Mucosa of stomach (tissue), 1 donor: ENCODE results near the gene GLTP.
"Not testable (repeated sequence)": the region's sequence is repeated elsewhere in the genome, so short reads cannot be mapped to it uniquely, and the experiment has no call there.

Source experiments
- H3K27me3 ChIP-seq: one replicate; pipeline ENCODE4 v1.7.0; 2013; ENCODE audit warnings: mild to moderate bottlenecking, low read length; ENCODE audit not compliant: control insufficient read depth, insufficient read depth
- H3K36me3 ChIP-seq: one replicate; pipeline ENCODE4 v1.7.0; 2013; ENCODE audit warnings: low read length; ENCODE audit not compliant: control insufficient read depth, insufficient read depth
- H3K4me1 ChIP-seq: one replicate; pipeline ENCODE4 v1.7.0; 2013; ENCODE audit warnings: mild to moderate bottlenecking, low read length; ENCODE audit not compliant: control insufficient read depth, insufficient read depth
- H3K4me3 ChIP-seq: one replicate; pipeline ENCODE4 v1.7.0; 2013; ENCODE audit warnings: low read length
- H3K9ac ChIP-seq: one replicate; pipeline ENCODE4 v1.7.0; 2013; ENCODE audit warnings: mild to moderate bottlenecking, low read length, moderate library complexity
- H3K9me3 ChIP-seq: one replicate; pipeline ENCODE4 v1.7.0; 2013; ENCODE audit warnings: mild to moderate bottlenecking, low read length, moderate library complexity; ENCODE audit not compliant: control insufficient read depth
- donor health status: Pancreatic carcinoma.

Gene GLTP, protein sequence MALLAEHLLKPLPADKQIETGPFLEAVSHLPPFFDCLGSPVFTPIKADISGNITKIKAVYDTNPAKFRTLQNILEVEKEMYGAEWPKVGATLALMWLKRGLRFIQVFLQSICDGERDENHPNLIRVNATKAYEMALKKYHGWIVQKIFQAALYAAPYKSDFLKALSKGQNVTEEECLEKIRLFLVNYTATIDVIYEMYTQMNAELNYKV

DNA sequence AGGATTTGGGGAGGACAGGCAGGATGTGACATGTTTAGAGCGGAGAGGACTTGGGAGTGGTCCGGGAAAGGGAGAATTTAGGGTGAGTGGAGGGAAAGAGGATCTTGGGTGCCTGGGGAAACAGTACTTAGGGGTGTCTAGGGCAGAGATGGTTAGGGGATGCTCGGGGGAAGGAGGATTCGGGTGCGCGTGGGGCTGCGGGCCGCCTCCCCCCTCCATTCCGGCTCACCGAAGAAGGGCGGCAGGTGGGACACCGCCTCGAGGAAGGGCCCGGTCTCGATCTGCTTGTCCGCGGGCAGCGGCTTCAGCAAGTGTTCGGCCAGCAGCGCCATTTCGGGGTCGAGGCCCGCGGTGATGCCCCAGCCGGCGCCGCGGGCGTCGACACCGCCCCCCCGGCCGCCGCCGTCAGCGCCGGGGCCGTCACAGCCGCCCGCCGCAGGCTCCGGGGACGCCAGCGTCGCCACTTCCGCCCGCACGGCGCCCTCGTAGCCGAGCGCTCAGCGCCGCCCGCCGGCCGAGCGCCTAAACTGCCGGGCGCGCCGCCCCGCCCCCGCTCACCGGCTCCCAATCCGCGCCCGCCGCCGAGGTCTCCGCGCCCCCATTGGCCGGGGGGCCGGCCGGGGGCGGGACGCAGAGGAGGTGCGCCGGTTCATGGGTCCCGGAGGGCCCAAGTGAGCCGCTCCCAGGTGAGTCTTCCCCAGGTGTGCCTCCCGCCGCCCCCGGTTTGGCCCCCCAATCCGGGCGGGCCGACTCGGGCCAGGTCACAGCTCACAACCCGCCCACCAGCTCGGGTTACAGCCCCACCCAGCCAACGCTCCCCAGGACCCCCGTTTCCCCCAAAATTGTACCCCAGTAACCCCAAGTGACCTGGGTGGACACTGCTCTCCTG lies at the start of gene GLTP:
Gene GLTP (minus strand): TSS at position 499 of the 889 bp plus-strand sequence. CDS start 167 bp downstream, at position 332.
- Histone ChIP-seq H3K27me3 (no peaks in the 10 kb centered on the region), H3K4me3 (peak within 1 kb of the TSS; percentile 89), H3K4me1 (peaks cover 21% of the 10 kb centered on the region), H3K9ac (peak within 1 kb of the TSS; percentile 90), H3K9me3 (no peaks in the 10 kb centered on the region), H3K36me3 (no peaks in the 10 kb centered on the region)

DNA sequence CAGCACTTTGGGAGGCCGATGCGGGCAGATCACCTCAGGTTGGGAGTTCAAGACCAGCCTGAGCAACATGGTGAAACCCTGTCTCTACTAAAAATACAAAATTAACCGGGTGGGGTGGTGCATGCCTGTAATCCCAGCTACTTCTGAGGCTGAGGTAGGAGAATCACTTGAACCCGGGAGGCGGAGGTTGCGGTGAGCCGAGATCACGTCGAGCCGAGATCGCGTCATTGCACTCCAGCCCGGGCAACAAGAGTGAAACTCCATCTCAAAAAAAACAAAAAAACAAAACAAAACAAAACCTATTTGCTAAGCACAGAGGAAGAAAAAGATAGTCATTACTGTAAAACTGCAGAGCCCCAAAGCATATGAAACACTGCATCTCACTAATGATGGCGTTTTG lies 49.0 kb upstream of the GLTP start:
- not testable (repeated sequence) for H3K36me3 ChIP-seq, H3K9me3 ChIP-seq, H3K27me3 ChIP-seq, H3K4me1 ChIP-seq, H3K9ac ChIP-seq, H3K4me3 ChIP-seq

DNA sequence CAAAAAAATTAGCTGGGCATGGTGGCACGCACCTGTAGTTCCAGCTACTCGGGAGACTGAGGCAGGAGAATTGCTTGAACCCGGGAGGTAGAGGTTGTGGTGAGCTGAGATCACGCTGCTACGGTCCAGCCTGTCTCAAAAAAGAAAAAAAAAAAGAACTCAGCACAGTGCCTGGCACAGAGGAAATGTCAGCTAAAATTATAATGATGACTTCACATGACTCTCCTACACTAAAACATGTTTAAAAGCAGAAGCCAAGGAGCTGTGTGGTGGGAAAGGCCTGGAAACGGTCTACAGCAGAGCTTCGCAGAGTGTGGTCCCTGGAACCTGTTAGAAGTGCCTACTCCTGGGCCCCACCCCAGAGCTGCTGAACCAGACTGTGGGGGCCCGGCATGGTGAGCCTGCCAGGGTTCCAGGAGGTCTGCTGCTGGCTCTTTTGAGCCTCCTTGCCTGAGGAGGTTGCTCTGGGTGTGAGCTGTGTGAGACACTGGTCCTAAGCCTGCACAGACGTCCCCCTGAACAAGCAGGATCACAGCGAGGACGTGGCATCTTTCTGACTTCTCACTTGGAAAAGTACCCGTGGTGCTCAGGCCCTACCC lies 47.8 kb upstream of the GLTP start:
- Histone ChIP-seq H3K4me1 (no peaks in the 10 kb centered on the region), H3K4me3 (no peak overlapping the region), H3K36me3 (no peaks in the 10 kb centered on the region), H3K9me3 (no peaks in the 10 kb centered on the region), H3K9ac (no peak overlapping the region), H3K27me3 (no peaks in the 10 kb centered on the region)

DNA sequence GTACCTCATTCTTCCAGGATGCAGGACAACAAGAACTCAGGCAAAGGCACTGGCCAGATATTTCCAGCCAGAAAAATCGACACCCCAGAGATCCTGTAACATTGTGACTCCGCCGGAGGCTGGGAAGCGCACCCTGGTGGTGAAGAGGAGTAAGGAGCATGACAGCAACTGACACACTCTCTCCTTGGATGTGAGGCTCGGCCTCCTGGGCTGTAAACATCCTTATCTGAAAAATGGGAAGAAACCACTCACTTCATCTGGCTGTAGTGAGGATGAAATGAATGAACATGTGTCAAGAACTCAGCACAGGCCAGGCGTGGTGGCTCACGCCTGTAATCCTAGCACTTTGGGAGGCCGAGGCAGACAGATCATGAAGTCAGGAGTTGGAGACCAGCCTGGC lies 47.3 kb upstream of the GLTP start:
- no peak overlapping the region for H3K9ac ChIP-seq
- no peaks in the 10 kb centered on the region for H3K36me3 ChIP-seq
- no peaks in the 10 kb centered on the region for H3K4me1 ChIP-seq
- no peak overlapping the region for H3K4me3 ChIP-seq
- no peaks in the 10 kb centered on the region for H3K27me3 ChIP-seq
- no peaks in the 10 kb centered on the region for H3K9me3 ChIP-seq

DNA sequence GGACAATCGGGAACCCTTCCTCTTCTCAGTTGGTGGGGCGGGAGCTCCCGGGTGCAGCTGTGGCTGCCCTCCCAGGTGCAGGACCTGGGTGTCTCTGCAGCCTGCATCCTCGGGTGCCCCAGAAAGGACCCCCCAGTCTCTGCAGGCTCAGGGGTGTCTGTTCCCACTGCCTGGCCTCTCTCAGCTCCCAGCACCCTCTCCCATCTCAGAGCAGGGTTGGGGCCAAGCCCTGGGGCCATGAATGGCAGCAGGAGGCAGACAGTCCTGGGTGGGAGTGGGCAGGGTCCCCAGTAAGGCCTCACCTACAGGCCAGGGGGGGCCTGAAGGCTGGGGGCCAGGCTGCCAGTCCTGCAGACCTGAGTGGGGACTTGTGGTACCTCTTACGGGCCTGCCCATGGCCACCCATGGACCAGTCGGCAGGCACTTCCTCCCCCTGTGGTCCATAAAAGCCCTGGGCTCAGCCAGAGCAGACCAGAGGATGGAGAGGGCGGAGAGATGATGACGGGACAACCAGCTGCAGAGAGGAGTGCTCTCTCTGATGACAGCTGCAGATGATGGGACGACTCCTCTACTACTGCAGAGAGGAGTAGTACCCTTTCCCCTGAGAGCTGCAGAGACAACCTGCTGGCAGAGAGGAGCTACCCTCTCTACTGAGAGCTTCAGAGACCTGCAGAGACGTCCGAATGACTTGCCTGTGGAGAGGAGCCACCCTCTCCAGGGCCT lies 46.3 kb upstream of the GLTP start:
- H3K4me3 ChIP-seq, result no peak overlapping the region
- no peaks in the 10 kb centered on the region for H3K9me3 ChIP-seq
- no peaks in the 10 kb centered on the region for H3K36me3 ChIP-seq
- H3K9ac ChIP-seq, result no peak overlapping the region
- no peaks in the 10 kb centered on the region for H3K27me3 ChIP-seq
- H3K4me1 ChIP-seq, result no peaks in the 10 kb centered on the region

DNA sequence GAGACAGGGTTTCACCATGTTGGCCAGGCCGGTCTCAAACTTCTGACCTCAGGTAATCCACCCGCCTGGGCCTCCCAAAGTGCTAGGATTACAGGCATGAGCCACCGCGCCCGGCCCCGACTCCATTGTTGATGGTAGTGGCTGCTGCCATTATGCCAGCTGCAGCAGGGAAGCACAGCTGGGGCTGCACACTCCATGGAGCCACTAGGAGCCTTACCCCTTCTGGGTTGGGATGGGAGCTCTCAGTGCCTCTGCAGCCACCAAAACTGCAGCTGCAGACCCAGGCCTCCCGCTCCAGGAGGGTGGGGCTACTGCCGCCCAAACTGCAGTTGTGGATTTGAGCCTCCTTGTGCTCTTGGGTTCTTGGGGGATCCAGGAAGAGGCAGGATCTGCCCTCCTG lies 45.7 kb upstream of the GLTP start:
- Histone ChIP-seq H3K27me3 (no peaks in the 10 kb centered on the region), H3K9me3 (no peaks in the 10 kb centered on the region), H3K4me3 (no peak overlapping the region), H3K9ac (no peak overlapping the region), H3K36me3 (no peaks in the 10 kb centered on the region), H3K4me1 (no peaks in the 10 kb centered on the region)

DNA sequence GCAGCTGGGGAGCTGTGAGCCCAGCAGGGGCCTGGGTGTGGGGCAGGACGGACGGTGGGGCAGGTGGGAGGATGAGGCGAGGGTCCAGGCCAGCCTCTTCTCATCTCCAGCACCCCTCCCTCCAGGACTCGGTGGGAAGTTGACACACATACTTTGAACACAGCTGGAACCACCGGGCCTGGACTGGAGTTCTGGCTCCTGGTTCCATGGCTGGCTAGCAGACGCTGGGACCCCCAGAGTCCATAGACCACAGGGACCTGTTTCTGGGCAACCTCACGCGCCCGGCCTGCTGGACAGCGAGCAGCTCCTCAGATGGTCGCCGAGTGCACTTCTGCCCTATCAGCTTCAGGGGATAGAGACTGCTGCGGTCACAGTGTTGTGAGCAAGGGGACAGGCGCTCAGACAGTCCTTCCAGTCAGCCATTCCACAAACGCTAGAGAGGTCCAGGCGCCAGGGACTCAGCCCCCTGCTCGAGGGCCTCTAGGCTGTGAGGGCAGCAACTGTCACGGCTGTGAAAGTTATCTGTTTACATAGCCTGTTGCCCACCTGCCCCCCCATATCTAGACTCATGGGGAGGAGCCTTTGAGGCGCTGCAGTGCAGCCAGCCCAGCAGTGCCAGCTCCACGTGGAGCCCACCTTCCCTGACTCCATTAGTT lies 45.0 kb upstream of the GLTP start:
- no peak overlapping the region for H3K4me3 ChIP-seq
- no peaks in the 10 kb centered on the region for H3K9me3 ChIP-seq
- H3K36me3 ChIP-seq, result no peaks in the 10 kb centered on the region
- no peaks in the 10 kb centered on the region for H3K4me1 ChIP-seq
- H3K27me3 ChIP-seq, result no peaks in the 10 kb centered on the region
- H3K9ac ChIP-seq, result no peak overlapping the region

DNA sequence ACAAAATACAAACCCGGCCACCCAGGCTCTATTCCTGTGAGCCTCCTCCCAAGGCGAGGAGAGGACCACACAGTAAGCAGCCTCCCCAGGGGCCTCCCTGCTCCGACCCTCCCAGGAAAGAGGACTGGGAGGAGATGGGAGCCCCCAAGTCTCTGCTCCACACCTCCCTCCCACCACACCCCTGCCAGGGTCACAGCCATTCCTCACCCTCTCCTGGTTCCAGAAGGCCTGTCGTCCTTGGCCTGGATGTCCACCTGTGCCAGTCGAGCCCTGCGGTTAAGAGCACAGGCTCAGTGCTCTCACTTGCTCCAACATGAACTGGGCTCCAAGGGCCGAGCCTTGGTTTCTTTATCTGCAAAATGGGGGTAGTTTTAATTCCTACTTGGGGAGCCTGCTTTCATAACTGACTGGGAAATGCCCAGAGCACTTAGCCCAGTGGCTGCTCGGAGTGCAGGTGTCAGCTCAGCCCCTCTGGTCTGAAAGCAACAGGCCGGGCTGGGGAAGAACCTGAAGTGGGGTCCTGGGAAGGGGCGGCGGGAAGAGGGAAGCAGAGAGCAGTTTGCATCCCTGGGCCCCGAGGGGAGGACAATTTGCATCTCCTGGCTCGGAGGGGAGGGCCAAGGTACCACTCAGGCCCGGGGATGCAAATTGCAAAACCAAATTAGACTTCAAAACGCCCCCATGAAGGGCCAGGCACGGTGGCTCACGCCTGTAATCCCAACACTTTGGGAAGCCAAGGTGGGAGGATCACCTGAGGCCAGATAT lies 43.3 kb upstream of the GLTP start:
- no peak overlapping the region for H3K4me3 ChIP-seq
- no peaks in the 10 kb centered on the region for H3K4me1 ChIP-seq
- H3K27me3 ChIP-seq, result no peaks in the 10 kb centered on the region
- no peaks in the 10 kb centered on the region for H3K36me3 ChIP-seq
- H3K9ac ChIP-seq, result no peak overlapping the region
- H3K9me3 ChIP-seq, result no peaks in the 10 kb centered on the region

DNA sequence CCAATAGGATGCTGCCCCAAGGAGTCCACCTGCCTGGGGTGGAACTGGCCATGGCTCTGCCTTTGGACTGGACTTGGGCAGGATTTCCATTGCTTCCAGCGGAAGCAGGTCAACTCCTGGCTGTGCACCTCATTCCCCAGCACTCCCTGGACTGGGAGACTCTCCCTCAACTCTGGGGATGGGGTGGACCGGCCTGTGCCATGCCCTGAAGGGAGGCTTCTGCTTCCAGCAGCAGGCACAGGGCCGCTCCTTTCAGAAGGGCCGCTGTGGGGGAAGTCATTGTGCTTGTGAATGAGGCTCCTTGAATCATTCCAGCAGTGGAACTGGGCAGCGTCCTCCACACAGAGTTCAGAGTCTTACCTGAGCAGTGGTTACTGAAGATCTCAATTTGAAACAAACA lies 42.7 kb upstream of the GLTP start:
- H3K9ac ChIP-seq, result no peak overlapping the region
- H3K4me3 ChIP-seq, result no peak overlapping the region
- H3K27me3 ChIP-seq, result no peaks in the 10 kb centered on the region
- H3K4me1 ChIP-seq, result no peaks in the 10 kb centered on the region
- no peaks in the 10 kb centered on the region for H3K9me3 ChIP-seq
- H3K36me3 ChIP-seq, result no peaks in the 10 kb centered on the region

DNA sequence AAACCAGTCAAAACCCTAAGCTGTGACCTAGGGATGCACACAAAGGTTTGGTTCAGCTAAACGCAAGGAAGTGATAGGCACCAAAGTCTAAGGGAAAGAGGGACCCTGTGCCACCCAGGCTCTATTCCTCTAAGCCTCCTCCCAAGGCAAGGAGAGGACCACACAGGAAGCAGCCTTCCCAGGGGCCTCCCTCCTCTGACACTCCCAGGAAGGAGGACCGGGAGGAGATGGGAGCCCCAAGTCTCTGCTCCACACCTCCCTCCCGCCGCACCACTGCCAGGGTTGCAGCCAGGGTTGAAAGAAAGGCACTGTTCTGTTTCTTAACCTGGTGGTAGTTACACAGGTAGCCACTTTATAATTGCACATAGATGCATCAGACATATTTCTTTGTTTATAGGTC lies 41.6 kb upstream of the GLTP start:
- H3K27me3 ChIP-seq, result no peaks in the 10 kb centered on the region
- H3K4me3 ChIP-seq, result no peak overlapping the region
- no peaks in the 10 kb centered on the region for H3K4me1 ChIP-seq
- no peaks in the 10 kb centered on the region for H3K36me3 ChIP-seq
- H3K9me3 ChIP-seq, result no peaks in the 10 kb centered on the region
- no peak overlapping the region for H3K9ac ChIP-seq

DNA sequence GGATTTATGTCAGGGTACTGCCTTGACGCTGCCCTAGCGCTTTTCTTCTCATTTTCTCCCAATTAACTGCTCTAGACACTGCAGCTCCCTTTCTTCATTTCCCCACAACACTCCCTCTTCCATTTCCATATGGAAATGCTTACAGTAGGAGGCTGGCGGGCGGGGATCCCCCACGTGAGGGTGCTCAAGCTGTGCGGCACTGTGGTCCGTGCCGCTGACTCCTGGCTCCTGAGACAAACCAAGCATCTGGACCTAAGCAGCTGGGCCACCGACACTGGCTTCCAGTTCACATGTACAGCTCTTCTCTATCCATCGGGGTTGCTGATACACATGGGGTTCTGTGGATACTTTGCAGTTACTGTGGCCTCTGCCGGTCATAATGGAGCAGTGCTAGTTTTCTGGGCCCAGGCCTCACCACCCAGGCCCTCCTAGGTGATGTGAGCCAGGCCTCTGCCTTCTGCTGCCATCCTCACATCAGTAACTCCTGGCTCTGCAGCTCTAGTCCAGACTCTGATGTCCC lies 40.0 kb upstream of the GLTP start:
- no peak overlapping the region for H3K9ac ChIP-seq

More for the DNA sequence above, 40.0 kb upstream of the GLTP start:
- Histone ChIP-seq H3K36me3 (no peaks in the 10 kb centered on the region), H3K4me3 (no peak overlapping the region), H3K9me3 (no peaks in the 10 kb centered on the region), H3K27me3 (no peaks in the 10 kb centered on the region), H3K4me1 (no peaks in the 10 kb centered on the region)
